Erythroblast (primary cell): Measurements from ENCODE around the gene KANK4.

ENCODE experiments used
- GATA1 ChIP-seq: IDR thresholded peaks from 2 replicates; pipeline ENCODE4 v1.6.1; 2011; ENCODE audit warnings: low read depth, mild to moderate bottlenecking, control low read depth, low read length, moderate library complexity
- POLR2A ChIP-seq: IDR thresholded peaks from 2 replicates; pipeline ENCODE4 v1.6.1; 2011; ENCODE audit warnings: mild to moderate bottlenecking, low read length

GRCh38 chr1:62321446-62321845 is 2.2 kb upstream of the KANK4 start:
- no peak for TF ChIP-seq POLR2A
- no peak for TF ChIP-seq GATA1
